NCI-H2227 treated with DMSO at 0.1 percent for 48 hours (cell line): Measurements from ENCODE around the gene PPP1CB.

Experiments used
- DNase-seq: peaks from one replicate; lab custom pipeline; 2025; lab: John Stamatoyannopoulos, UW

Gene PPP1CB

DNA sequence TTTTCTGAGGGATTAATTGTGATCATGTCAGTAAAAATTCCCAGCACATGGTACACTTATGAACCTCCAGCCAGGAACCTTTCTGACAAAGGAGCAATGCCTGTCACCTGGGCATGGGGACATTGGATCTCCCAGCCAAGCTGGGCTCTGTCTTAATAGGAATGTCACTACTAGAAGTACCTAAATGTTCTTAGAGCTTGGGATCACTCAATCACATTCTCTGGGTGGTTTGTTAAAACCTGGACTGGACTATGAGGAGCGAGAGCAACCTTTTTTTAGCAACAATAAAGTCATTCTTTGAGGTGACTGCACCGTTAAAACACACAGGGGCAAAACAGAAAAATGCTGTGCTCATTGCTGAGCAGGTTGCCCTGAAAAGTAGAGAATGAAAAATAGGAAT is 6.4 kb upstream of the PPP1CB start:
- no peak for DNase-seq

DNA sequence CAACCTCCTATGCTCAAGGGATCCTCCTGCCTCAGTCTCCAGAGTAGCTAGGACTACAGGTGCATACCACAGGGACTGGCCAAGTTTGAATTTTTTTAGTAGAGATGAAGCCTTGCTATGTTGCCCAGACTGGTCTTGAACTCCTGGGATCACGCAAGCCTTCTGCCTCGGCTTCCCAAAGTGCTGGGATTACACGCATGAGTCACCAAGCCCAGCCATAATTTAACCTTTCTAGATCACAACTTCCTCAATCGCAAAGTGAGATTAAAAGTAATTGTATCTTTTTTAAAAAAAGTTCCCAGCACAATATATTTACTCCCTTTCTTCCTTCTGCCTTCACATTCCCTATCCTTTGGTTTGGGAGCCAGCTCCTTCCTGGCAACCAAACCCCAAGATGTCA is 5.8 kb upstream of the PPP1CB start:
- no peak for DNase-seq

DNA sequence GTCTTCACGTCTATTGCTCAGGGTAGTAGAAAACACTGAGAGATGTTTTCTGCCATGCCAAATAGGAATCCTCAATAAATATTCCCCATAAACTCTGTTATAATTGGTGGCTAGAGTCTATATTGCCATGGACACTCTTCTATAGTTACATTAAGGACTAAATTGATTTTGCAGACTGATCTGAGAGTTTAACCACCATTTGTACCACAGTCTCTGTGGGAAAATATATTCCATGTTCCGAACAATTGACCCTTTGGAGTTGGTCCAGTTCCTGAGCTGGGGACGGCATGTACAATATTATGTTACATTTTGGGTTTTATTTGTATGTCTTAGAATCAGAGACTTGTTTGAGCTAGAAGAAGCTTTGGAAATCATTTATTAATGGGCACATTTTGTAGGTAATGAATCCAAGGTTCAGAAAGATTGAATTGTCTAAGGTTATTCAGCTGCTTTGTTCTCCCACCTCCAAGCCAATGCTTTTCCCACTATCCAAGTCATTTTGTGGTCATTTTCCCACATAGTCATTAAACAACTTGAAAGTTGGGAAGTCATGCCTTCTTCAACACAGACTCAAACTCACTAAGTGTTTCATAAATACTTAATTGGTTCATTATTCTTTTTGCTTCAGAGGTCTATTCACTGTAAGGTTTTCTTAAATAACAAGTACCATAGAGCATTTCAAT is 5.1 kb upstream of the PPP1CB start:
- no peak for DNase-seq

DNA sequence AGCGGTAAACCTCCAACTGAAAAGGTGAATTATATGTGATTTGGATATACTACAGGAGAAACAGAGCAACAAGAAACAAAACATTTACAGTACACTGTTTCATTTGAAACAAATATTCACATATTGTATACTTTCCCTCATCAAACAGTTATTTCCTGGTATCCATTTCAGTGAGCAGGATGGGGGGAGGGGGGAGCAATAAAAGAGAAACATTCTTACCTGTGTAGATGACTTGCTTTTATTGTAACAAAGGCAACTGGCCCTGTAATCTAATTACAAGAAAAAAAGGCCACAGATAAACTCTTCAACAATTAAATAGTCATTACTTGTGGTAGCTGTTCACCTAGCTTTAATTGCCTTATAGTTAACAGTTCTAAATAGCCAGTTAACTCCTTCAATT is 3.9 kb upstream of the PPP1CB start:
- DNase-seq = no peak

DNA sequence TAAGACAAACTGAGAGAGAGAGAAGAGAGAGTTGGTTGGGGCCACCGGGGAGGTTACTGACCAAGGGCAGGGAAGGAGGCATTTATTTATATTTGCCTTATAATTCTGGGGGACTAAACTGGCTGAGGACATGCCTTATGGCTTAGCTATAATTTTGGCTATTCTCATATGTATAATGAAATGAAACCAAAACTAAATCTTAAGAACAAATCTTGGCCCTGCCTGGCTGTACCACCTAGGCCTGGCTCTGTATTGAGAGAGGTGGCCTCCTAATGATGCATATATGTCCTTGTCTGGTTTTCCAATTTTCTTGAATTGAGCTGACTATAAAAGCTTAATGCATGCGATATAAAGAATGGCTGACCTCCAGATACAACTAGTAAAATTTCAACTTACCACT is 3.5 kb upstream of the PPP1CB start:
- no peak for DNase-seq

DNA sequence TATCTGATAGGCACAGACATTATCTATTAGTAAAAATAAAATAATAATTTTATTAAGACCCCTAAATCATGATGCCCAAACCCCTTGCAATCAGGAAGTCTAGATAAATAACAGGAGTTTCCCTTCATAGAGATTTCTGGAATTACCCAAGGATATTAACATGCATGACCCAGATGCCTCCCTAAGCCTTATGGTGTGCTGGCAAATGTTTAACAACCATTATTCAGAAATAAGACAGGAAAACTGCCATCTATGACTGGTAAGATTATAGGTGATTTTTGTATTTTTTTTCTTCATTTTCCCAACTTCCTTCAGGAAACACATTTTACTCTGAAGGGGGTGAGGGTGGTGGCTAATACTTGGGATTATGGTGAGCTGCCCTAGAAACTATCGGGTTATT is 2.7 kb upstream of the PPP1CB start:
- no peak for DNase-seq

DNA sequence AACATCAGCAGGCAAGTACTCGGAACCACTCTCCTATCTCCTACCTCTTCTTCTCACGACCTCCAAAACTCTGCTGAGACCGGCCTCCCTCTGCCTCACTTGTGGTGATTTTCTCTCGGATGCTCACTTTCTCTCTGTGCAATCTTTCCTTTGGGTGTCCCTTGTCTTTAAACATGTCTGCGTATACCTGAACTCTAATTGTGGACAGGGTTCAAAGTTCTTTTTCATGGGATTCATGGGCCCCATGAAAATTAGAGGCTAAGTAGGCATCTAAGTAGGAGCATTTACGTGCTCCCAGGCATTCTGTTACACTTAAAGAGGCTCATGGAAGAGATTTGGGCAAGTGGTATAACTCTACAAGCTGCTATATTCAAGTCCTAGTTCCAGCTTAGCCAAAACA is 2.1 kb upstream of the PPP1CB start:
- peak; percentile 70 for DNase-seq

DNA sequence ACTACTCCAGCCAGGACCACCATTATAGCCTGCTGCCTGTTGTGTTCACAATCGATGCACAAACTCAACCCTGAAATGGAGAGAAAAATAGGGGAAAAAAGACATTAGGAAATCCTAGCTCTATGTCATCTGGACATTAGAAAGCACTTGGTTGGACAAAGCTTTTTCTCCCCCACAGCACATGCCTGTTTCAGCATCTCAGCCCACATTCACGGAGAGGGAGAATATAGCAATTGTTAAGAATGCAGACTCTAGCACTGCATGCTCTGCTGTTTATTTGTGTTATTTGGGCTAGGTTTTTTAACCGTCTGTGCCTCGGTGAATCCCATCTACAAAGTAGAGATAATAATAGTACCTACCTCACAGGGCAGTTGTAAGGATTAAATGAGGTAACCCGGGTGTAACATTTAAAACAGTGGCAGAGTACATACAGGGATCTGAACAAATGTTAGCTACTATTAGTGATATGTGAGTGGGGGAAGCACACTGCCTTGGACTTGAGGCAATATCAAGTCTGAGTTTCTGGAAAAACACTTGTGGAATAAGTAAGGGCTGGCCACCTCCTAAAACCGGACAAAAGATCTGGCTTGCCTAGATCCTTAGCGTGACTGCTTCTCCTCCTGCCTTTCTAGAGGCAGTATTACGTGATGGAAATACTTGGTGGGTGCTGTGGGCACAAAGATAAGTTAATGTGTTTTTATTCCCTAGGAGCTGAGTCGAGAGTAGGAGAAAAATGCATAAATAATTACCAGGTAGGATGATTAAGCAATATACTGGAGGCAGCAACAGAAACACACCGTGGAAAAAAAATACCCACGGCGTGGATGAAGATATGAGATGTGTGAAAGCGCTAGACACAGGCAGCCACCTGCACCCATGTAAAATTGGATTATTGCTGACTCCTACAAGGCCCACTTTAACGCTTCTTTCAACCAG is 1.0 kb upstream of the PPP1CB start:
- DNase-seq = peak; percentile 54

DNA sequence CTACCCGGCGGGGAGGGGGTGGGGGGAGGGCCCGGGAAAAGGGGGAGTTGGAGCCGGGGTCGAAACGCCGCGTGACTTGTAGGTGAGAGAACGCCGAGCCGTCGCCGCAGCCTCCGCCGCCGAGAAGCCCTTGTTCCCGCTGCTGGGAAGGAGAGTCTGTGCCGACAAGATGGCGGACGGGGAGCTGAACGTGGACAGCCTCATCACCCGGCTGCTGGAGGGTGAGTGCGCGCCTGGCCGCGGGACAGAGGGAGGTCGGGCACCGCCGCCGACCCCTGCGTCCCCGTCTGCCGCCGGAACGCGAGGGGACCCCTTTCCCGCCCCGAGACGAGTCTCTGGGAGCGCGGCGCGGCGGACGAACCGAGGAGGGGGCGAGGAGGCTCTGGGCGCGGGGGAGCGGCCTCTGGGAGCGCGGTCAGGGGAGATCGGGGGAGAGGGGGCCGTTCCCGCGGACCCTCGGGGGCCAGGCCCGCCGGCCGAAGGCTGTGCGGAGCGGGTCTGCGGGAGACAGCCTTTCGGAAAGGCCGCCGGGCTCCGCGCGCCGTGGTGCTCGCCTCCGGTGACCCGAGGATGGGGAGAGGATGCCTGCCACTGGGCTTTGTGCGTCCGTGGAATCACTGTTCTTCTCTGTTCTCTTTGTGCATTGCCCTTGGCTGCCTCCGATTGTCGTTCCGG is 463 bp downstream of the PPP1CB start:
- no peak for DNase-seq

DNA sequence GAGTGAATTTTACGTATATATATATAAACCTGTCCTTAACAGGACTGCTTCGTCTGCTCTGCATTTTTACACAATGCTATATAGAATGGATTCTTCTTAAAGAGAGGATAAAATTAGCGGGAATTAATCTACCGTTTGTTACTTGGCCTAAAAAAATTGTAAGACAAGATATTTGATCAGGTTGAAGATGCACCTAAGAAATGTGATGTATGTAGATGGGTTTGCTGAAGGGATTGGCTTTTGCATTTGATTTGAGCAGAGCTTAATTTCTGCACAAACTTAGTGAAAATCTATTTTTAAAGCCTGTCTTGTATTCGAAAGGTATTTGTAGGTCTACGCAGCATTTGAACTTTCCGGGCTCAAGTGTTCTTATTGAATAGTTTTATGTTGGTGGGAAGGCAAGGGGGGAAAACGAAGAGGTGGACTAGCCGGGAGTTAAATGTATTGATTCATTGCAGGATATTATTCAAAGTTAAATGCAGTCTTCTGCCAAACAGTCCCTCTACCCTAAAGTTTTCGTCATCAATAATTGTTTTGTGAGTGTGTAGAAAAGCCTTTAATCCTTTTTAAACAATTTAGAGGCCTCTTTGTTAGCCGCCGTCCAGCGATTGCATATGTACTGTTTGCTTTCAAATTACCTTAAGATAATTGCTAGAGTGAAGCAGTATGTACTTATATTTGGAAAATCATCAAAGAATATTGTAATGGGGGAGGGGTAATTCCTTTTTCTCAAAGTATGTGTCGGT is 1.2 kb downstream of the PPP1CB start:
- DNase-seq = peak; percentile 17

DNA sequence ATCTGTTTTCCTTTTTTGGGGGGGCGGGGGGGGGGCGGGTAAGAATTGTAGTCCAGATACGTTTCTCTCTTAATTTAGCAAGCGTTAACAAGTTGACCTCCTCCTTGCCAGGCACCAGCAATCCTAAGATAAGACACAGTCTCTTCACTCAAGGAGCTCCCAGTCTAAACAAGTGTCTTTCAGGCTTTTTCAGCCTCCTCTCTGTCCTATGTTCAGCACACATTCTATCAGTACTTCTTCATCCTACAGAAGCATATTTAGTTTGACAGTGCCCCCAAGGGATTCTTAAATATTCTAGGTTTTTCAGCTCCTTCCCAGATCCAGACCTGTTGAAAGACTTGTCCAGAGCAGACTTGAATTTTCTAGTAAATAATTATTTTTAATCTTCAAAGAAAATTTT is 2.7 kb downstream of the PPP1CB start:
- DNase-seq = no peak

DNA sequence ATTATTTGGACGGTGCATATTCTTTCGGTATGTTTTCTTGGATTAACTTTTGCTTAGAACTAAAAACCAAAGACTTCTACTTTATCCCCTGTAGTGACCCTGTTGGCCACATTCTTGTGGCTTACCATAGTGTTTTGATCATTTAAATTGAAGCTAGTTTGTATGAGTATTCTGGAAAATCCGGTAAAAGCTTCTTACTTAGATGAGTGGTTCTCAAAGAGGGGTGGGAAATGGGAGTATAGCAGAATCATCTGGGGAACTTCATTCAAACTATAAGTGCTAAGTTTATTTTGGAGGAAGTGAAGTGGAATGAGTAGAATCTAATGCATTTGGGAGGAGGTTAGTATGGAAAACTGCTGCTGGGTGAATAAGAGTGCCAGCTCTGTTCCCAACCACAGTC is 3.8 kb downstream of the PPP1CB start:
- DNase-seq = no peak

DNA sequence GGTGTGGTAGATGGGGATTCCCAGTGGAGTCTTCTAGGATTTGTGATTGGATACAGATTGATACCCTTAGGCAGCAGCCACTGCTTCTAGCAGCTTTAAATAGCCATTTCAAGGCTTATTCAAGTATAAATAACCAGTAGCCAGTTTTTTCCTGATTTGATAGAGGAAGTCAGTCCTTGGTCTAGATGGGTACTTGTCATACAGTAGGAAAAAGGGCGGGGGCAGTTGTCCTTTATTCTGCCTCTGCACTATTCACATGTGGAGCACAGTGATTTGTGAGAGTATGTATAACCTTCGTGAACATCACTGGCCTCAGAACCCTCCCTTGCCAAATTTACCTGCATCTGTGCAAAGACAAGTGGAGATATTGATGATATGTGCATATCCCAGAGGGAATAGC is 6.8 kb downstream of the PPP1CB start:
- DNase-seq = no peak

DNA sequence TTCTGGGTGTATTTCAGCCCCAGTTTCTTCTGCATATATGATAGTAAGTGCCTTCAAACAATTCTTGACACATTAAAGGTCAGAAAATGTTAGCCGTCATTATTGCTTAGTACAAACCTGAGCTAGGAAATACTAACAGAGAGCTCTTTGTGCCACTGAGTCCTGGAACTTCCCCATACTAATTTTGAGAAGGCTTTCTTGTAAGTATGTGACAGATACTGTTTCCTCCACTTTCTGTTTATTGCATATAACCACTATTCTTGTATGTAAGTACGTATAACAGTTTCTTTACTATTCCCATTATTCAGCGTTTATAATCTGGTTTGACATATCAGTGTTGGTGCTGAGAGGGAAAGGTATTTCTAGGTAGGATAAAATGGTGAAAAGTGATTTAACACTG is 9.8 kb downstream of the PPP1CB start:
- DNase-seq = no peak

DNA sequence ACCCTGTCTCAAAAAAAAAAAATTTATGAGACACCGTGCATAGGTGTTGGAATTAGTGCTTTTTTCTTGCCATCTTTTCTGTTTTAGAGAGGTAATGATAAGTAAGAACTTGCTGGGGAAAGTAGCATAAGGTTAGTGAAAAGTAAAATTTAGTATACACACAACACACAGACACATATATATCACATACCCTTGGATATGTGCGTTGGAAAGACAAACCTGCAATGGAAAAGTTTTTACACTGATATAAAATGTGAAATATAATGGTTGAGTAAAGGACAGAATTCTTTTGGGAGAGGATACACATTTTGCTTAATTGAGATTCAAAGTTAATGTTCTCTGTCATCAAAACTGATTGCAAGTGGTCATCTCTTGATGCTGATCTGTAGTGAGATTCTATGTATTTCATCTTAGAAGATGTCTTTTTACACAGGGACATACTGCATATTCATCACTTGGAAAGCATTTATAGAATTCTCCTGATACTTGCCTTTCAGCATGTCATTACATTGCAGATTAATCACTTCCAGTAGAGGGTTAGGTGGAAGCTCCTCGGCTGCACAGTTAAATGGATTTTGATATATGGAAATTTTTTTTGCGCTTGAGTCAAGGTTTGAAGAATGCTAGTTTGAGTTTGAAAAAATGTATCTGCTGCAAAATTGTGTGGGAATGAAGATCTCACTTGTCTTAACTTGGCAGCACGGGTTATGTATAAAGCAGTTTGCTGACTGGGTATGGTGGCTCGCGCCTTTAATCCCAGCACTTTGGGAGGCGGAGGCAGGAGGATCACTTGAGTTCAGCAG is 13.5 kb downstream of the PPP1CB start:
- no peak for DNase-seq

DNA sequence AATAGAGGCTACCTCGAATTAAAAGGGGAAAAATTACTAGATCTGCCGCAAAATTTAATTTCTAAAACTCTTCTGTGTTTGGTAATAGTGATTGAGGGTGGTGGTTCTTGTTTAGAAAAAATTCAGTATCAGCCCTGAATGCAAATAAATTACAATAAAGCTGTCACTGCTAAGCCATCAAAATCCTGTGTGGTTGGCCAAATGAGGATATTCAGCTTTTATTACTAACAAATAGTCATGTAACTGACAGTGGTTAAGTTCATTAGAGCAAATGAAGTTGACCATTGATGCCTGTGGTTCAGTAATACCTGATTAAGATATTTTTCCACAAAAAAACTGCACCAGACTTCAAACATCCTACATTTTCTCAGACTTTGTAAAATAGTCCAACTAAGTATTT is 14.4 kb downstream of the PPP1CB start:
- DNase-seq = no peak

DNA sequence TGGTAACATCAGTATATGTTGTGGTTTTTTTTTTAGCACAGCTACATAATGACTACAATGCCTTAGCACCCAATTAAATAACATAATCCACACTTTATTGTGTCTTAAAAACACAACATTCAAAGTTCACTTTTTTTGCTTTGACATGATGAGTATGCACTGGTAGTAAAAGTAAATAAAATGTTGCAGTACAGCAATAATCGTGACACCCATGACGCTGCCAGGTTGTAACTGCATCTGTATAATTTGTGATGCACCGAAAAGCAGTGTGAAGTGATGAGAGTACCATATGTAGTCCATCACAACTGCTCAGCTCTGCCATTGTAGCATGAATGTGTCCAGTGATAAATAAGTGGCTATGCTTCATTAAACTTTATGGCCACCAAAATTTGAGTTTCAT is 15.7 kb downstream of the PPP1CB start:
- DNase-seq = no peak

DNA sequence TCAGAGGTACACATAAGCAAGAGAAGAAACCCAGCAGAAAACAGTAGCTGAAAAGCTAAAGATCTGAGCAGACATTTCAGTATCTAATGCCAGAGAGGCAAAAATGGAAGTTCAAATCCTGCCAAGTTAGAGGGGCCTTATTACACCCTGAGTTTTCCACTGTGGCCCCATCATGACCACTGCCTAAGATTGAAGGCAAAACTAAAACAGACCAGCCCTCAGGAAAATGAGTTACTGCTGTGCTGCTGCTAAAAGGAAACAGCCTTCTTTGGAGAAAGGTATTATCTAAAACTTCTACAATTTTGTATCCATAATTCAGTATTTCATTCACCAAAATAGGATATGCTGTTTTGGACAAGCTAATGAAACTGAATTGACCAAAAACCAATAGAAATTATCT is 16.8 kb downstream of the PPP1CB start:
- no peak for DNase-seq

DNA sequence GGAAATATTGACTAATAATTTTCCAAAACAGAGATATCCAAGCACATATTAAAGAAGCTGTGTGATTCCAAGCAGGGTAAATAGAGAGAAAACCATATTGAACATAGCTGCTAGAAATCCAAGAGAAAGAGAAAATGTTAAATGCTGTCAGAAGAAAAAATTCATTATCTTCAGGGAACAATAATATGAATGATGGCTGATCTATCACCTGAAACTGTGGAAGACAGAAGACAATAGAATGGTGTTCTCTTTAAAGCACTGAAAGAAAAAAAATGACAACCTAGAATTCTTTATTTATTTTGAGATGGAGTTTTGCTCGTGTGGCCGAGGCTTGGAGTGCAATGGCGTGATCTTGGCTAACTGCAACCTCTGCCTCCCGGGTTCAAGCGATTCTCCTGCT is 17.3 kb downstream of the PPP1CB start:
- DNase-seq = no peak

DNA sequence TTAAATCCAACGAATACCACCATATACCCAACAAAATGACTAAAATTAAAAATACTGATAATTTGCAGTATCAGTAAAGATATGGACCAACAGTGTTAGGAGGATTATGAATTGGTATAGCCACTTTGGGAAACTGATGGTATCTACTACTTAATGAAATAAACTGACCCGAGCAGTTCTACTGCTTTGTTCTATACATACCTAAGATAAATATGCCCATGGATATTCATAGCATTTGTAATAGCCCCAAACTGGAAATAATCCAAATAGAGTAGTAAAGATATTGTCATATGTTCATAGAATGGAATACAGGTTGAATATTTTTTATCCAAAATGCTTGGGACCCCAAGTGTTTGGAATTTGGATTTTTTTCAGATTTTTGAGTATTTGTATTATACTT is 20.7 kb downstream of the PPP1CB start:
- DNase-seq = no peak

DNA sequence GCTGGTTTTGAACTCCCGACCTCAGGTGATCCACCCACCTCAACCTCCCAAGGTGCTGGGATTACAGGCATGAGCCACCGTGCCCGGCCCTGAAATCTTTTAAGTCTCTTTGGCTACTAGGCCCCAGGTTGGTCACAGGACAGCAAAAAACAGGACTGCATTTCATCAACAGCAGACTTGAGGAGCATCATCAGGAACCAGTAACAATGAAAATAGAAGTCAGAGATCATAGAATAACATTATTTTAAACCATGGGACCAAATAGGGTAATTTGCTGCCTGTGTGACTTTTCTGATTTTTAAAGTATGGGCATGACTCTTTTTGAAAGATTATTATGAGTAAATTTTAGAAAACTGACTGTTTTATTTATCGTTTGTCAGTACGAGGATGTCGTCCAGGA is 24.8 kb downstream of the PPP1CB start:
- no peak for DNase-seq
